Femur (tissue), 1 donor: Measurements from ENCODE around the gene MRPL24.

Experiments used
- DNase-seq: peaks from one replicate; pipeline ENCODE4 v3.0.0-alpha.2; 2017

MRPL24 gene

DNA sequence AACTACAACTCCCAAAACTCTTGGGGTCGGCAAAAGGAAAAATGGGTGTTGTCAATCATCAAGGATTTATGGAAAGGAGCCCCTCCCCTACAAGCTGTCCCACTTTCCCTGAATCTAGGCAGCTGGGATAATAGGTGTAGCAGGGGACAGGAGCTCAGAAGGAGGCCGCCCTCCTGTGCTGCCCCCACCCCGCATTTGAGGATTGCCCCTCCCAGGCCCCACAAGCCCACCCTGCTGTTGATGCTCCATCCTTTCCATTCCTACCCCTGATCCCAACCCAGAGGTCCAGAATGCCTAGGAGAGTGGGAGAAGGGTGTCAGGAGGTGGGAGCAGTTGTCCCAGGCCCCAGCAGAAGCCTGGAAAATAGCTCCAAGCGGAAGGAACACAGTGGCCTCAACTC lies 1.9 kb upstream of the MRPL24 start:
- no peak for DNase-seq

DNA sequence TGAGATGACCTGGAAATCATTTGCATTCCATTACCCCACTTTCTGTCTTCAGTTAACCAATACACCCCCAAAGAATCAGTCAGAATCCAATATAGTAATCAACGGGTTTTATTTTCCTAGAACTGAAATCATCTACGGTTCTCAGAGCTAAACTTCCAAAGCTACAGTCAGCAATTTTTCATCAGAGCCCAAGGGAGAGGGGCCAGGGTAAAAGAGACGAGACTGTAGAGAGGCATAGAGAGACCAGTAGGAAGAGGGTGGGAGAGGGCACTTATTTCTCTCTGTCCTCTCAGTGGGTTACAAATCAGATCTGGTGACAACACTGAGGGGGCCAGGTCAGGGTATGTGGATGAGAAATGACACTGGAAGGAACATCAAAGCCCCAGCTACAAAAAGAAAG lies 1.1 kb upstream of the MRPL24 start:
- DNase-seq = no peak

DNA sequence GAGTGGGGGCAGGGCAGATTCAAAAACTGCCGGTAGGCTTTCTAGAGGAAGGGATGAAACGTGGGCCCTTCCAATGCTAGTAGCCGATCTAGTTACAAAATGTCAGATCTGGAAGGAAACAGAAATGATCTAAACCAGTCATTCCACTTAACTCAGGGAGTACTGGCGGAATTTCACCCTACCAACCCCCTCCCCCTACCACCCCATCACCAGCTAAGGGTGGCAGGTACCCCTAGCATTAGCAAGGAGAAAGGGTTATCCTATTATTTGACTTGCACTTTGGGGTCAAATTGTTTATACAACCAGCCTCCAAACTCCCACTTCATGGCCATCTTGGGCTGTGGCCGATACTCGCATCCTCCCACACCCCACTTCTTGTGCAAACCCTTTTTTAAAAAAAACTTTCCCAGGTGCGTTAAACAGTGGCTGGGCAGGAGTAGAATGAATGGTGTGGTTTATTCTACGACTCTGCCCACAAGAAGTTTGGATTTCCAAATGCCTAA lies 644 bp upstream of the MRPL24 start:
- DNase-seq = no peak

DNA sequence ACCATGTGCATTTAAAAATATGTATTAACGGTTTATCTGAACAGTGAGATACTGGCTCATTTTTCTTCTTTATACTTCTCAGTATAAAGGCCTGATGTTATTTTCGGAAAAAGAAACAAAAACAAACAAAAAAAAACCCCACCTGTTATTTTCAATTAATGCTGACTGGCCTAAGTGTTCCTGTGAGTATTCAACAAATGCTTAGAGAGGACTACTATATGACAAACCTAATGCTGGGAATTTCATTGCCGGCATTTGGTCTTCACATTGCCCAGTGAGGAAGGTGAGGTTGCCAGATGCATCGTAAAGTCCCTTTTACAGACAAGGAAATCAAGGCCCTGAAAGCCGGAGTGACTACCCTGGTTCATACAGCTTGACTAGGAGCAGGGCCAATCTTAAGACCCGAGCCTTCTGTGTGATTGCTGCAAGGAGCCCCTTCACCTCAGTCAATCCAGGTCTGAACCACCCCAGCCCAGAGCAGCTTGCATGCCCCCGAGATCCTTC lies 599 bp downstream of the MRPL24 start:
- no peak for DNase-seq

DNA sequence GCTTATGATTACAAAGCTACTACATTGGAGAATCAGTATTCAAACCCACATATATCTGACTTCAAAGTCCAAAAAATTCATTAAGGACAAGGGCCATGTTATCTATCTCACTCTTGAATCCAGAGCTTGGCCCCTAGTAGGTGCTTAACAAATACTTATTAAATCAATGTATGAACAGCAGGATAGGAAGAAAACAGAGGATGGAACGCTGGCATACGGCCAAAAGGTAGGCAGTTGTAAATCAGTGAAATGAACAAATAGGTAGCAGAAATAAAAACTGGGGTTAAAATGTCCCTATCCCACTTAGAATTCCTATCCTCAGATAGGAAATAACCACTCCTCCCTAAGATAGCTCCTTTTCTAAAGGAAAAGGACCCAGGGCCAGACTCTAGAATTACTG lies 2.0 kb downstream of the MRPL24 start:
- no peak for DNase-seq

DNA sequence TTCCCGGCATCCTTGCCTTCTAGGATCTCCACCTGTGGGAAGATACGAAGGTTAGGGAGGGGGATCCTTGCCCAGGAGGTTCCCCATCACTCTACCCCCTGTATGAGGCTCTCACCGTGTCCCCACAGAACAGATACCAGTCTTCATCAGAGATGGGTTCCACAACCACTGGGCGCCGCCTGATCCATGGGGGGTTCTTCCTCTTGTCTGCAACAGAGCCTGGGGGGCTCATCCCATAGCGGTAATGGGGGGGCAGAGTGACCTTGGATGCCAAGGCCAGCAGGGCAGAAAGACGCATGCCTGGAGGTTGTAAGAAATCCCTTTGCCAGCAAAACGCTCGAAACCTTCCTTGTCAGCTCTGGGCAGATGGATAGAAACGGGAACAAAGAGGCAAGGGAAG lies 2.5 kb downstream of the MRPL24 start:
- no peak for DNase-seq

DNA sequence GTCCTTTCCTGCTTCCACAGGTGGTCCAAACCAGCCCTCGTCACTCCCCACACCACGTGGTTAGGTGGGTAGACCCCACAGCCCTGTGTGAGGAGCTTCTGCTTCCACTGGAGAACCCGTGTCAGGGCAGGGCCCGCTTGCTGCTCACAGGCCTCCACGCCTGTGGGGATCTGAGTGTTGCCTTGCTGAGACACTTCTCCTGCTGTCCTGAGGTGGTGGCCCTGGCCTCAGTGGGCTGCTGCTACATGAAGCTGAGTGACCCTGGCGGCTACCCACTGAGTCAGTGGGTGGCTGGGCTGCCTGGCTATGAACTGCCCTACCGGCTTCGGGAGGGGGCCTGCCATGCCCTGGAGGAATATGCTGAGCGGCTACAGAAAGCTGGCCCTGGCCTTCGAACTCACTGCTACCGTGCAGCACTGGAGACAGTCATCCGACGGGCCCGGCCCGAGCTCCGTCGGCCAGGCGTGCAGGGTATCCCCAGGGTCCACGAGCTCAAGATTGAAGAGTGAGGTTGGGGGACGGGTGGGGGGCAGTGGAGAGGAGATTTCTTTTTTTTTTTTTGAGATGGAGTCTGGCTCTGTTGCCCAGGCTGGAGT lies 6.8 kb downstream of the MRPL24 start:
- no peak for DNase-seq

DNA sequence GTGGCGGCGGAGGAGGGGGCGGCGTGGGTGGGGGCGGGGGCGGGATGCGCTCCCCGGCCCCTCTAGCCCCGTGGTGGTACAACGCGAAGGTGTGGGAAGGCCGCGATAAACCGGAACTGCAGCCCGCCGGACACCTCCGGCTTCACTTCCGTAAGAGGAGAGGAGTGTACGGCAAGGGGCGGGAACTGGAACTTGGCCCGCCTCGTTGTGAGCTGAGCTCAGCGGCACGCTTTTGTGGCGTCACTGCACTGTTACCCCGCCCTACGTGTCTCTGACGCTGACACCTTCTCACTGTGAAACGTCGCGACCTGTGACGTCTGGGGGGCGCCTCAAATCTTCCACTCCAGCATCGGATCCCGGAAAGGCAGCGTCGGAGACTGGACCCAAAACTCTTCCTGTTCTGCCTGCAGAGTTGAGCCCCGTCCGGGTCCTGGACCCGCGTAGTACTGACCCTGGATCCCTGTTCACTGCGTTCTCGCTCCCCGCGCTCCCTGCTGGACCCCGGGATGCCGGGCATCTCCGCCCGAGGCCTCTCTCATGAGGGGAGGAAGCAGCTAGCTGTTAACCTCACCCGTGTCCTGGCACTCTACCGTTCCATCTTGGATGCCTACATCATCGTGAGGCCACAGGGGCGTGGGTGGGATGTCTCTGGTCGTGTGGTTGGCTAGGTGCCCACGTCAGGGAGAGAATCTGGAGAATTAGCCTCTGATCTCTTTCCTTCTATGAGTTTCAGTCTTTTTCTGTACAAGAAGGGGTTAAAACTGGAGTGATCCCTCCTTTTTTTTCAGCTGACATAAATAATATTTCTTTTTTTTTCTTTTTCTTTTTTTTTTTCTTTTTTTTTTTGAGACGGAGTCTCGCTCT lies 12.1 kb downstream of the MRPL24 start, which contains the start of gene ISG20L2:
TSS of gene ISG20L2 (minus strand) at position 168 of the 864 bp plus-strand sequence. CDS start 1,114 bp downstream, outside the sequence.
- peak; percentile 98 for DNase-seq

DNA sequence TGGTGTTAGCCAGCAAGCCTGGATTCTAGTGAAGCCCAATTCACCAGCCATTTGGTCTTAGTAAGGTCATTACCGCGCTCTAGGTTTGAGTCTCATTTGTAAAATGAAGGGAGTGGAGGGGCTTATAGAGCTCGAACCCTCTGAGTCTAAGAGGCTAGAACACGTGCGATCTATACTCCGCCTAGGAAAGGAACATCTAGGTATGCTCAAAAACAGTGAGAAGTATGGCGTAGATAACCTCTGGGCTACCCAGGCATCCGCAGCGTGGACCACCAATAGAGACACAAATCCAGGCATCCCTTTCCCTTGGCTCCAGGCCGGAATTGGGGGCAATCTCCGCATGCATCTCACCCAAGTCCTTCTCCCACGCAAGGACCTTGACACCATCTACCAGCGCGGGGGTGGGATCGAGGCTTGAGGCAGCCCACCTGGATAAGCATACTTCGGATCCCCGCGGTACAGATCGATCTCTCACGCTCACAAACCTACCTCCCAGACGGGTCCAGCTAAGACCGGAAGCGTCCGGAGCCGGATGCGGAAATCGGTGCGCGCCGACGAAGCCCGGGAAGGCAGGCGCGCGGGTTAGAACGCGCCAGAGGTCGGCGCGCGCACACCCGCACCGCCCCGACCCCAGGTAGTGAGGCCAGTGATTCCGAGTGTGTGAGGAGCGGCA lies 12.8 kb downstream of the MRPL24 start, which contains the start of gene METTL25B:
TSS of gene METTL25B (plus strand) at position 544 of the 673 bp plus-strand sequence. CDS start 636 bp downstream, outside the sequence.
- peak; percentile 92 for DNase-seq

DNA sequence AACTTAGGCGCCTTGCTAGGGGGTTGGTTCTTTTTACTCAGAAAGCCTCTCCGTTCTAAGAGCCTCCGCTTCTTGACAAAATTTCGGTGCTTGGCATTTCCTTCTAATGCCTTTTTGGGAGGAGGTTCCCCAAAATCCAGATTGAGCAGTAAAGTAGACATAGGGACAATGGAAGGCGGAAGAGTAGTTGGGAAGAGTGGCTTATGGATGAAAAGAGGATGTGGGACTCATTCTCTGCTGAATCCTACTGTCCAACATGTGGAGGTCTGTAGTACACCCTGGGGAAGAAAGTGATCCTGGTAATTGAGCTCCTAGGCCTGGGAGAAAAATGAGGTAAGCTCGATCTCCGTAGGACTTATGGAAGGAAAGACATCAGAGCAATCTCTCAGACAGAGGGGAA lies 13.4 kb downstream of the MRPL24 start:
- DNase-seq = no peak

DNA sequence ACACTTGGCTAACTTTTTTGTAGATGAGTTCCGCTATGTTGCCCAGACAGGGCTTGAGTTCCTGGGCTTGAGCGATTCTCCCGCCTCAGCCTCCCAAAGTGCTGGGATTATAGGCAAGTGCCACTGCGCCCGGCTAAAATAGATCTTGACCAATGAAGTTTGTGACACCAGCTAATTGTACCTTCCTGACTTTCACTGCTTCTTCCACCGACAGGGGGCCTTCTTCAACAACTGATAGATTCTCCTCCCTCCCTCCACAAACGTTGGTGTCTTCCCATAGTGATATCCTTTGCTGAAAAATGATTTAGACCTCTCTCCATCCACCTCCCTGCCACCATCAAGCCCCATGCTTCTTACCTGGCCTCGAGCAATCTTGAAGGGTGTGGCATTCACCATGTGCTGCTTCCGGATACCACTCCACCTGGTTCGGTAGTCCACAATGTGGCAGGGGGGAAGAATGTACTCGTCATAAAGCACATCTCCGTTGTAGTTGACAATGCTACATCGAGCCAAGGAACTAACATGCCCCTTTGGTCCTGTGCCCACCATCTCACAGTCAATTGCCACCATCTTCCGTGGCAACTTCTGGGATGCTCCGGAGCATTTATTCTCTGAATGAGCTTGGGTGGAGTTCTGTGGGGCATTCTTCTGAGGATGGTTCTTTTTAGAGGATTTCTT lies 14.2 kb downstream of the MRPL24 start:
- DNase-seq = peak; percentile 61

DNA sequence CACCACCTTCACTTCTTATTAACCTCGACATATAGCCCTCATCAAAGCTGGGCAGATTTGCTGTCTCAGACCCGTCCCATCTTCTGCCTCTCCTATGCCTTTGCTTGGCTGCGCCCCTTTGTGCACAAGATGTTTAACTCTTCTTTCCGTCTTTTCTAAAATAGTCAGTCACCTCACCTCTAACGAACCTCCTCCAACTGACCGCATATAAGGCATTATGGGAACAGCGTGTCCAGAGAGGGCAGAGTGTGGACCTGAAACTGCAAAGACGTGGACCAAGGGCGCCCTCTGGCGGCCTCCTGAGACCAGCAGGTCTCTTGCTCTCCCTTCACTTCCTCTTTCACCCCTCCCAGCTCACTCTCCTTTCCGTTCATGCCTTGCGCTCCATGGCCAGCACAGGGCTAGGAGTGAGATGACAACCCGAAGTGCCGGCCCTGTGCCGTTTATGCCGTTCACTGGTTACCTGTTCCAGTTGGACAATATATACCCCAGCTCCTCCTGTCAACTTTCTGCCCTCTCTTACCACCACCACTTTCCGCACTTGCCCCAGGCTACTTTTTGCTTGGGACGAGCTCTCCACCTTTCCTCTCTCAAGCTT lies 15.1 kb downstream of the MRPL24 start:
- DNase-seq = peak; percentile 93

DNA sequence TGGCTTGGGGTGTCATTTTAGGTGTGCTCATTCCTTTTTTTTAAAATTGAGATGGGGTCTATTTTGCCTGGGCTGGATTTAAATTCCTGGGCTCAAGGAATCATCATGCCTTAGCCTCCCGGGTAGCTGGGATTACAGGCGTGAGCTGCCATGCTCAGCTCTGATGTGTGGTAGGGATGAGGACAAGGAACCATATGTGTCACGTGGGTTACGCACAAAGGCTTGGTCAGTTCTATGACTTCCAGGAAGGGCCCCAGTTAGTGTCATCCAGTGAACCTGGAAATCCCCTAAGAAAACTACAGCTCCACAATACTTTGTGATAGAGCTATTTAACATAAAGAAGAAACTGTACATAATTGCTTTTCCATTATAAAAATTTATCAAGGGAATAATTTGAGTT lies 19.4 kb downstream of the MRPL24 start:
- no peak for DNase-seq

DNA sequence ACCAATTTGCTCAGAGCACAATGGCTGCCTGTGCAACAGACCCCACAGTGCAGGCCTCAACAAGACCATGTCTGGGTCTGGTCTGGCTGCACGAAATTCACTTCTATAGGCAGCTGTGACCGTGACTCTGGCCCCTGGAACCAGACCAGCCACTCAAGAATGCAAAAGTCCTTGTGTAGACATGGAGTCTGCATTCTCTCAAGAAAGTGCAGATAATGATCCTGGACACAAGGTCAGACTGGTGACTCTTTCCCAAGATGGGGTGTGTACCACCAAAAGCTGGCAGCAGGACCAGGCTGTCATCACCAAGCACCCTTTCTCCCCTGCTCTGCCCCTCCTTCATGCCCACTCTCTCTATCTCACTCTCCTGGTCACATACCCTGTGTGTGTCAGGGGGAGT lies 19.8 kb downstream of the MRPL24 start:
- DNase-seq = no peak

DNA sequence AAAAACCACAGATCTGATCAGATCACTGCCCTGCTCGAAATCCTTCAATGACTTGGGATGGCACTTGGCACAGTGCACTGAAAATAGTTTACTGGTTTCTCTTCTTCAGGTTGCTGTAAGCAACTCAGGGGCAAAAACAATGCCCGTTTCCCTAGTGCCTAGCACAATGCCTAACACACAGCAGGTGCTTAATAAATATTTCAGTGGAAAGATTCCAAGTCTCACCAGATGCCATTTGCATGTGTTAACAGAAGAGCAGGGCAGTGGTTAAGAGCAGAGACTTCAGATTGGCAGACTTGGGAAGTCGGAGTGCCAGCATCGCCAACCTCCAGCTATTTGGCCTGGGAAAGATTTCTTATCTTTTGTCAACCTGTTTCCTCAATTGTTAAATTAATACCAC lies 23.5 kb downstream of the MRPL24 start:
- no peak for DNase-seq

DNA sequence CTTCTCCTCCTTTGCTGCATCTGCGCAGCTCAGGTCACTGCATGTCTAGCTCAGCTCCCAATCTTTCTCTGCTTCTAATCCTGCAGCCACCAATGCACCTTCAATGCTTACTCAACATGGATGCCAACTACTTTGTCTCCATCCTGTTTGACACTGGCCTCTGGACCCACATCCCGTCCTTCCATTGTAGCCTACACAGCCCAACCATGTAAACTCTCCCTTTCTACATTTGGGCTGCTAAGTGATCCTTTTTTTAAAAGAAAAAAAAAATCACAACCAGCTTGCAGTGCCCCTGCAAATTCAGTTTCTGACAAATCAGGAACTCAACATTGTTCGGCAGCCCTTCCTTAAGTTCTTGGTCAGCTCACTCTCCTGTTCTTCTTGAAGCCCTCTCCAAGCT lies 26.1 kb downstream of the MRPL24 start:
- no peak for DNase-seq

DNA sequence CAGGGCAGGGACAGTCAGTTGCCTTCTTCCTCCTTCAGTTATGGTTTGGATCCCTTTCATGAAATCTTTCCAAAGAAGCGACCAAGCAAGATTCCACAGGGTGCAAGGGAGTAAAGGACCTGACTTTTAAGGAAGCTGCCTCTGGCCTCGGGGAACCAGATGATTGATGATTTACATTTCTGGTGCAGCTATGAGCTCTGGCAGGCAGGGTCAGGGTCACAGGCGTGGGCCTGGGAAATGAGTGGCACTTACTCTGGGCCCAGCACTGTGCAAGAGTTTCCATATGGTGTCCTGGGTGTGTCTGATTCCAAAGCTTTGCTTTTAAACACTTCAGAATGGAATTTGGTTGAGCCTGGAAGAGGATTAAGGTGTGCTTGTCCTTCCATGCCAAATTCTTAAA lies 28.3 kb downstream of the MRPL24 start:
- no peak for DNase-seq

DNA sequence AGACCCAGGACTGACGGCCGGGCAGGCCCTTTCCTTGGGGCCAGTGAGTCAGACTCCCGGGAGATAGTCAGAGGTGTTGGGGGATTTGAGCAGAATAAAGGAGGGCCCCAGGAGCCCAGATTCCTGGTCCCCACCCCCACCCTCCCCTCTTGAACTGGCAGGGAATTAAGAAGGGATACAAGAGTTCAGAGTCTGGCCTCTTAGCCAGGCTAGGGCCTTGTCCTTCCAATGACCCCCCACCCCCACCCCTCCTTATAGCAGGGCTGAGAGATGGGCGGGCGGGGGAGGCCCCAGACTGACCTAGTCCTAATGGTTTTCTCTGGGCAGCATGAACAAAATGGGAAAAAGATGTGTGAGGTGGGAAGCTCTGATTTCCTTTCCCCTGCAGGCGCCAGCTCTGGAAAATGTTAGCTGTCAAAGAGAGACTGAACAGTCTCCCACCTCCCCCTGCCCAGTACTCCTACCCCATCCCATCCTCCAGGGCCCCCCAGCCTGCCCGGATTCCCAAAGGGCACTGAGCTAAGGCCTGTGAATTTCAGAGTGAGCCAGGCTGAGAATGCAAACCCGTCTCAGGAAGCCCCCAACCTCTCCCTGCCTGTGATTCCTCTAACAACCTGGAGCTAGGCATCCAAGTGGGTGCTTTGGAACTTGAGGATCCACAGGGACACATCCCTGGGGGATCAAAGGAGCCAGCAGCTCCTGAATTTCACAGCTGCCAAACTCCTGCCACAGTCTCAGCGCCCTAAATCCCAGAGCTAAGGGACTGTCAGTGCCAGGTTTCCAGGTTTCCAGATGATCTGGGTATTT lies 29.7 kb downstream of the MRPL24 start:
- DNase-seq = peak; percentile 78

DNA sequence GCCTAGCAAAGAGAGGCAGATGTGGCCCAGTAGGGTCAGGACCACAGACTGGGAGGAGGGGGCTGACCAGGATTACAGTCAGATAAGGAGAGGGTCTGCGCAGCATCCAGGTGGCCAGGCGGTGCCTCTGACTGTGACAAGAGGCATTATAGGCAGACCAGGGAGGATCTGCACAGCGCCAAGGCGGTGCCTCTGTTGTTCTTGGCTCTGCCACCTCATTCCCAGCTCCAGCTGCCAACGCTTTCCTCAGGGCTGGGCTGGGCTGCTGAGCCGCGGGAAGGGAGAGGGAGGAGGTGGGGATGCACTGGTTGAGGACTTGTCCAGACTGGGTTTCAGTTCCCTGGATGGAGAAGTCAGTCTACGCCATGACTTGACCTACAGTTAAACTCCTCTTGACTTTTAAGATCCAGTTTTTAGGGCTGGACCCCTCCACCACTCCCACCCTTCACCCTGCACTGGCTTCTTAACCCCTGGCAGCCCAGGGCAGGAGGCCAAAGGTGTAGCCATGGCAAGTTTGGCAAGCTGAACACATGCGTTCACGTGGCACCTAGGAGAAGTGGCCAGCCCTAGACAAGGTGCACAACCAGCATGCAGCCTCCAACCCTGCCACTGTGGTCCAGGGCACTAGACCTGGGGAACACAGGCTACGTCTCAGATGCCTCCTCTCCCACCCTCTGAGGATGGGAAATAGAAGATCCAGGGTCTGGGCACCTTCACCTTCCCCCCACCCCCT lies 31.0 kb downstream of the MRPL24 start:
- peak; percentile 88 for DNase-seq

DNA sequence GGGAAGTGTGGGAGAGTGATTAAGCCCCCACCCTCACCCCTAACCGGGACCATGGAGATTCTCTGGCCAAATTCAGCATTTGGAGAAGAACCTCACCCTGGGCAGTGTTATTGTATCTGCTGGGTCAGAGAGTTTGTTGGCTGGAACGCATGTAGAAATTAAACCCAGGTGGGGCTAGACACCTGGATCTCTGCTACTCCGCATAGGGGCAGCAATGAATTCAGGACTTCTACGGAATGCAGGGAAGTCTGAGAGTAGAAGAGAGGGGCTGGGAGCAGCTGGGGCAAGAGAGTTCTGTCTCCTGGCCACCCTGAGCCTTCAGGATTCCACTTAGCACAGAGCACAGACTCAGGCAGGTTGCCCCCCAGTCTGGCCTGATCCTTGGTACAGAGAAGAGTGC lies 31.9 kb downstream of the MRPL24 start:
- no peak for DNase-seq

DNA sequence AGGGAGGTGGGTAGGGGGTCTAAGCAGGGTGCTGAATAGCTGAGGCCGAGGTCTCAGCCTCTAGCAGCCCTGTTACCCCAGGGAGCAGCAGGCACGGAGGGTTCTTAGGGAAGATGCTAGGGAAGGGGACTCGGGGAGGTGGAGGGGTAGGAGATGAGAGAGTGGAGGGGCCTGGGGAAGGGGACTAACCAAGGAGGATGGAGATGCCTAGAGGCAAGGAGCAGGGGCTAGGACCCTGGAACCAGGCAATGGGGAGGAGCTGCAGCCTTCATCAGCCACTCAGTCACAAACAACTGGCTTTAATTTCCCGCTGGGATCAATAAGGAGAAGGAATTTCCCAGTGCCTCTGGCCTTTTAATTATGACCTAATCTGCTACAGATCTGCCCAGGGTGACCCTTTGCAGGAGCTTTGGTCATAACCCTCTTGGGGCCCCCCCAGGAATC lies 32.6 kb downstream of the MRPL24 start:
- no peak for DNase-seq
